Activated CD4-positive, alpha-beta T cell treated with anti-CD3 and anti-CD28 coated beads, Interleukin-2, amount 50 U/mL, for 24 hours (primary cell): ENCODE measurements around the gene KRTAP2-3.
"Not testable (repeated sequence)": the region's sequence is repeated elsewhere in the genome, so short reads cannot be mapped to it uniquely, and the experiment has no call there.

Experiments
- DNase-seq, 2 donors: peaks; one replicate each; pipeline ENCODE4 v3.0.0-alpha.2; 2020; ENCODE audit warnings: low read depth in 1 of 2, low spot score in 1 of 2

Gene KRTAP2-3, protein sequence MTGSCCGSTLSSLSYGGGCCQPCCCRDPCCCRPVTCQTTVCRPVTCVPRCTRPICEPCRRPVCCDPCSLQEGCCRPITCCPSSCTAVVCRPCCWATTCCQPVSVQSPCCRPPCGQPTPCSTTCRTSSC

DNA sequence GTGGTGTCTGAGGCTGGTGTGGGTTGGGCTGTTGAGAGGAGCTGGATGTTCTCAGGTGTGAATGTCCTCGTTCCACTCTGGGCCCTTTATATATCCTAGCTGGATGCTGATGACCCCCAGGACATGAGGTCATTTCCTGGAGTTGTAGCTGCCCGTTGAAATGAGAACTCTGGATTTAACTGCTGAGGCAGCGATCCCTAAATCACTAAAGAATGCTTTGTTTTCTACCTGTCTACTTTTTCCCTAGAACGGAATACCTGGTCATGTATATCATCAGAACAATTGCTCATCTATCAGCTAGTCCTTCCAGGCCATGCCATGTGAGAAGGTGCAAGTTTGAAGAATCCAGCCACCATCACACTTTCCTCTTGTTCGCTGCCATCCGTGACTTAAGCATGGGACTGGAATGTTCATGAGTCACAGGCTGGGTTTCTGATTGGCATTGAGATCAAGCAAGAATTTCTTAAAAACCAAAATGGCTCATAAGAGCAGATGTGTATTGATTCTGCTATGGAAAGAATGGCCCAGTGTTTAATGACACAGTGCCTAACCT is at the start of gene KRTAP2-3:
Gene KRTAP2-3 (minus strand): TSS at position 63 of the 553 bp plus-strand sequence. CDS start 64 bp downstream, outside the sequence.
- no peak for DNase-seq

GRCh38 chr17:41108728-41109386 is 48.9 kb upstream of the KRTAP2-3 start:
- DNase-seq = not testable (repeated sequence)

GRCh38 chr17:41107941-41108450 is 48.1 kb upstream of the KRTAP2-3 start:
- DNase-seq = no peak

- not testable (repeated sequence) for DNase-seq
These were observed 45.4 kb upstream of the KRTAP2-3 start, which contains the start of gene KRTAP4-9 for GRCh38 chr17:41105347-41105746. Gene KRTAP4-9, plus strand, starts transcription at chr17:41105389. Its CDS starts 0 bp downstream, at chr17:41105389.

- not testable (repeated sequence) for DNase-seq
These were observed 44.6 kb upstream of the KRTAP2-3 start for GRCh38 chr17:41104386-41105038.

DNA sequence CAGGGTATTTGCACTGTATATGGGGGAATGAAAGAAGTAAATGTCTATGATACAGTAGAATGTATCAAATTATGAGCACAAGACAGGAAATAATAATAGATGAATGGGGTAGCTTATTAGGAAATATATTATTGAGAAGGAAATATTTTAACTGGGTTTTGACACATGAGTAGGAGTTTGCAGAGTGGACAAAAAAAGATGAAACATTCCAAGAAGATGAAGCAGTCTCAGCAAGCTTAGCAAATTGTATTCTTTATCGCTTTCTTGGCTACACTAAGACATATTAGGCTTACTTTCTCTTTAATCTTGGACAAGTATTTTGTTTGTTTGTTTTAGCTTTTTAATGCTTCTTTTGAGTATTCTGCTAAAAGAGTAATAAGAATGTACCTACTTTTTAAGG is 44.0 kb upstream of the KRTAP2-3 start:
- no peak for DNase-seq

DNA sequence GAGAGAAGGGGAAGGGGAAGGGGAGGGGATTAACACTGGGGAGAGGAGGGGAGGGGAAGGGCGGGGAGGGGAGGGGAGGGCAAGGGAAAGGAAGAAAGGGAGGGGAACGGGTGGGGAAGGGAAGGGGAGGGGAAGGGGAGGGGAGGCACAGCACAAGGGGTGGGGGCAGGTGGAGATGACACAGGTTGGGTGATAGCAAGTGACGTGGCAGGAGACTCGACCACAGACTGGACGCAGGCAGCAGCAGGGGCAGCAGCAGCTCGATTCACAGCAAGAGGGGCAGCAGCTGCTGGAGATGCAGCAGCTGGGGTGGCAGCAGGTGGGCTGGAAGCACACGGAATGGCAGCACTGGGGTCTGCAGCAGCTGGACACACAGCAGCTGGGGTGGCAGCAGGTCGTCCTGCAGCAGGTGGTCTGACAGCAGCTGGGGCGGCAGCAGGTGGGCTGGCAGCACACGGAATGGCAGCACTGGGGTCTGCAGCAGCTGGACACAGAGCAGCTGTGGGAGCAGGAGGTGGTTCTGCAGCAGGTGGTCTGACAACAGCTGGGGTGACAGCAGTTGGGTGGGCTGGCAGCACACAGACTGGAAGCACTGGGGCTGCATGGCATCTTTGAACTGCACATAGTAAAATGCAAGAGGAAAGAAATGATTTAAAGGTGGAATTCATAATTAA is 41.8 kb upstream of the KRTAP2-3 start, which contains the start of gene KRTAP4-16:
Gene KRTAP4-16 (minus strand): TSS at position 624 of the 674 bp plus-strand sequence. CDS start 0 bp downstream, at position 624.
- DNase-seq = no peak

DNA sequence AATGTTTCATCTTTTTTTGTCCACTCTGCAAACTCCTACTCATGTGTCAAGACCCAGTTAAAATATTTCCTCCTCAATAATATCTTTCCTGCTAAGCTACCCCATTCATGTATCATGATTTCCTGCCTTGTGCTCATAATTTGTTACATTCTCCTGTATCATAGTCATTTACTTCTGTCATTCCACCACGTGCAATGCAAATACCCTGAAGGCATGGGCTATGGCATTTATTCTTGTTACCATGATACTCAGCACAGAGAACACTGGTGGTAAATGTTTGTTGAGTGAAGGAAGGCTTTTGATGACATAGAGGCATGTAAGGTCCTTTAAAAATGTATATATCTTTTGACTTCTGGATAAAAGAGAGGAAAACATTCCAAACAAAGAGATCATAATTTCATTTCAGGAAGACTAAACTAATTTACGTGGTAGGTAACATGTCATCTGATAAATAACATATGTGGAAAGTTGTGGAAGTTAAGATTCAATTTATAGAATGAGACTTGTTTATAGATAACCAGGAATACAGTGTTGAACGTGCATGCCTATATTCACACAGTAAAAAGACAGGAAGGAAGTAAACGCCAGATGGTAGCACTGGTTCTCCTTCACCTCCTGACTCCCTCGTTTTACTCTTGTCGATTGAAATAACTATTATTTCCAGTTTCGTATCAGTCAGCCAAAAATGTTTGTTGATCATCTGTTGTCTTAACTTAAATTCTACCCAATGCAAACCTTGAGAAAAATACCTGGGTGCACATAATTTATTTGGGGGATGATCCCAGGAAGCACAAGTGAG is 40.0 kb upstream of the KRTAP2-3 start:
- DNase-seq = not testable (repeated sequence)

- DNase-seq = no peak
These were observed 38.6 kb upstream of the KRTAP2-3 start for GRCh38 chr17:41098481-41098880.

DNA sequence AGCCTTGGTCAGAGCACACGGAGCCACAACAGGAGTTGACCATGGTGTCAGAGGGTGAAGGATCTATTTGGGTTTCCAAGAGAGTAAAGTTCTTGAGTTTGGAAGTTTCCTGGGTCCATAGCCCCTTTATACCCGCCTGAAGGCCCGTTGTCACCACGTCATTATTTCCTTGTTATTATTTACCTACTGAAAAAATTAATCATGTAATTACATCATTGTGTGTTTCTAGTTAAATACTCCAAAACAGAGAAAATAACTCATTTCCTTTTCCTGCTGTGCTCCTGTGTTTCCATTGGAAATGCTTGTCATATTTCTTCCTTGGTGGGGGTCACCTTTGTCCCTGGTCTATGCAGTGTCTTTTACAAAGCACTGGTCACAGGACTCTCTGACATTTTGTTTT is 38.1 kb upstream of the KRTAP2-3 start, which contains the start of gene KRTAP4-8:
Gene KRTAP4-8 (minus strand): TSS at position 101 of the 400 bp plus-strand sequence. CDS start 58 bp downstream, at position 43.
- DNase-seq = no peak

DNA sequence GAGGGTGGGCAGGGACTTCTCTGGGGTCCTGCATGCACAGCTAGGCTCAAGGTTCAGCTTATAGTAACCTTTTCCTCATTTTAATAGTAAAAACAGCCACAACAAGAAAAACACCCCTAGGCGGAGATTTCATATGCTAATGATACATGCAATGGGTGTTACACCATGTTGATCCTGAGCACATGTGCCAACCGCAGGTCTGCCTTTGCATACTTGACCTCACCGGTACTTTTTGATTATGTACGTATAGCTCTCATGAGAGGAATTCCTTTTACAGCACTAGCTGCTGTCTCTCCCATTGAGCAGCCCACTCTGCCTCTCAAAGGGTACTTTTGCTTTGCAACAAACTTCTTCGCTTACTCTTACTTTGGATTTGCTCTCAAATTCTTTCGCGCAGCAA is 36.1 kb upstream of the KRTAP2-3 start:
- no peak for DNase-seq

DNA sequence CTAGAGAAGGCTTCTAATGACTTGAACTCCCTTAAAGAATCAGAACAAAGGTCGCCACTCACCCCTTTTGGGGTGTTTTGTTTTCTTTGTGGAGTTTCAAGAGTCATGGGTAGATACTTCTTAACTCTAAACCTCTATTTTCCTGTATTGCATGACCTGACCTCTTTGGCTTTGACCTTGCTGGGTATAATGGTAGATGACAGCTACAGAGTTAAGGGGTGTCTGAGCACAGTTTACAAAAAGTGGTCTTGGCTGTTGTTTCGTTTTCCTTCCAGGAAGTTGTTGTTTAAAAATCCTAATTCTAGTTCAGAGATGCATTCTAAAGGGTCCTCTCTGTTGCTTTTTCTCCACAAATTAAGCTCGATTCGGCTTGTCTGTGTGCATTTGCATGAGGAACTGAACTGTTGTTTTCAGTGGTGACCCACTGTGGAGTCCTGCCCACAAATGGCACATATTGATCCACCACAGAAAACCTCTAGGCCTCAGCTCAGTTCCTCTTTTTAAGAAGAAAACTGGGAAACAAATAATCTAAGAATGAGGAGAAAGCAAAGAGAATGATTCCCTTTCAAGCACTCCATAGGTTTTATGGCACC is 28.9 kb upstream of the KRTAP2-3 start:
- not testable (repeated sequence) for DNase-seq

GRCh38 chr17:41084100-41084856 is 24.4 kb upstream of the KRTAP2-3 start, which contains the start of gene KRTAP4-7:
Gene KRTAP4-7, plus strand, starts transcription at chr17:41084150. Its CDS starts 57 bp downstream, at chr17:41084207.
- not testable (repeated sequence) for DNase-seq

- not testable (repeated sequence) for DNase-seq
These were observed 23.5 kb upstream of the KRTAP2-3 start for GRCh38 chr17:41083427-41083826.

DNA sequence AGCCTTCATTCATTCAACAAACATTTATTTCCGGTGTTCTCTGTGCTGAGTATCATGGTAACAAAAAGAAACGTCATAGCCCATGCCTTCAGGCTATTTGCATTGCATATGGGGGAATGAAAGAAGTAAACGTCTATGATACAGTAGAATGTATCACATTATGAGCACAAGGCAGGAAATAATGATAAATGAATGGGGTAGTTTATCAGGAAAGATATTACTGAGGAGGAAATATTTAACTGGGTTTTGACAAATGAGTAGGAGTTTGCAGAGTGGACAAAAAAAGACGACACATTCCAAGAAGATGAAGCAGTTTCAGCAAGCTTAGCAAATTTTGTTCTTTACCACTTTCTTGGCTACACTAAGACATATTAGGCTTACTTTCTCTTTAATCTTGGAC is 22.7 kb upstream of the KRTAP2-3 start:
- no peak for DNase-seq

GRCh38 chr17:41076788-41077187 is 16.9 kb upstream of the KRTAP2-3 start:
- no peak for DNase-seq

DNA sequence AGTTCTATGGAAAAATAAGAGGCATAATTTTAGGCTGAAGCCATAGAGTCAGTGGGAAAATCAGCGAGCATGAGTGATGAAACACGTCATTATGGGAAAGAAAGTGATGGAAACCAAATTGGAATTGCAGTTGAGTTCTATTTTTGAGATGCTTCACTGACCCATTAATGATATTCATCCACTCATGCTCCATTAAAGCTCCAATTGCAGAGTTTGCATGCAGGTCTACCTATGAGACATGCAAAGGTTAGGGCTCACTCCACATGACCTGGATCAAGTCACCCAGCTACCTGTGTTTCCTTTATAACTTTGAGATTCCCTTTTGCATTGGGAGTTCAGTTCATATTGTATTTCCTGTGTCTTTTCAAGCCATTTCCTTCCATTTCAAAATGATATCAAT is 13.8 kb upstream of the KRTAP2-3 start:
- DNase-seq = no peak

DNA sequence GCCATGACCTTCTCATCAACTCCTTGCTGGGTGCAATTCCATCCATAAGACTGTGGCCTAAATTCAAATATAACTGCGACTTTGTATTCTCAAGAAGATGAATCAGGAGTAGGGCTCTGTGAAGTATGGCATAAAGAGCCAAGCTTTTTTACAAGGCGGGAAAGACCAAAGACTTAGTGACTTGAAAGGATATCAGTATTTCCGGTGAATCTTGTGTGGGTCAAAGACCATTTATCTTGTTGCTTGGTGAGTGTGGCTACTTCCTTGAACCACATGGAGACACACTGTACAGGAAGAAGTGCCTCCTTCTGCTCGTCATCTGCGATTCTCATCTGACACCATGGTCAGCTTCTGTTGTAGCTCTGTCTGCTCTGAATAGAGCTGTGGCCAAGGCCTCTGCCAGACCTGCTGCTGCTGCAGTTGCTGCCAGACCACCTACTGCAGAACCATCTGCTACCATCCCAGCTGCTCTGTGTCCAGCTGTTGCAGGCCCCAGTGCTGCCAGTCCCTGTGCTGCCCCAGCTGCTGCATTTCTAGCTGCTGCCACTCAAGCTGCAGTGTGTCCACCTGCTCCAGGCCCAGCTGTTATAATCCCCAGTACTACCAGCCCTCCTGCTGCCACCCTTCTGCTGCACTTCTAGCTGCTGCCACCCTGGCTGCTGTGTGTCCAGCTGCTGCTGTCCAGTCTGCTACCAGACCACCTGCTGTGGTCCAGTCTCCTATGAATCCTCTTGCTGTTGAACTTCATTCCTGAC is 11.9 kb upstream of the KRTAP2-3 start:
- DNase-seq = no peak
